Heart left ventricle (tissue), 13 donors: Measurements from ENCODE around the gene MAST4.

Experiments used
- CTCF ChIP-seq, 12 donors: fragments of 200-600 bp; sonication (generic) in 4 of 12; IDR thresholded peaks; one replicate each; pipeline versions ENCODE4 v1.5.0 to v1.8.0; 2018 to 2022; ENCODE audit warnings: antibody characterized with exemption in 12 of 12, mild to moderate bottlenecking in 5 of 12
- POLR2A ChIP-seq, 2 donors: fragments of 450-650 bp; IDR thresholded peaks; one replicate each; pipeline ENCODE4 v1.6.1; 2017; ENCODE audit warnings: antibody characterized with exemption in 2 of 2, mild to moderate bottlenecking in 2 of 2, moderate library complexity in 2 of 2
- donor health status: ischemic (EF 13 %, LVEDD 7.1; RV severe dilation, severe dysfunction).
- donor health status: DM: no; HTN: yes; CAD: no.
- donor health status: DM: no; HTN: no; CAD: no.
- donor health status: ischemic (EF 25% LVEDD 6.9; RV normal size, moderate dysfunction).
- donor health status: ischemic (EF 25% LVEDD 5.7; RV mildly dilated, moderate dysfunction).
- donor health status: ischemic (EF 35%, LVEDD 5.7; RV mildly dilated, moderate dysfunction).
- donor health status: nonischemic (EF 11% LVEDD 7.7; RV severe dilation, severe dysfunction).
- donor health status: DM: yes; HTN: yes; CAD: no.
- donor health status: PGD.
- donor health status: ischemic (EF 29% LVEDD 5.4; RV normal size, mild dysfunction).
- donor health status: nonischemic (EF 23%, LVEDD 6.1; RV moderate dilation, normal function).

DNA sequence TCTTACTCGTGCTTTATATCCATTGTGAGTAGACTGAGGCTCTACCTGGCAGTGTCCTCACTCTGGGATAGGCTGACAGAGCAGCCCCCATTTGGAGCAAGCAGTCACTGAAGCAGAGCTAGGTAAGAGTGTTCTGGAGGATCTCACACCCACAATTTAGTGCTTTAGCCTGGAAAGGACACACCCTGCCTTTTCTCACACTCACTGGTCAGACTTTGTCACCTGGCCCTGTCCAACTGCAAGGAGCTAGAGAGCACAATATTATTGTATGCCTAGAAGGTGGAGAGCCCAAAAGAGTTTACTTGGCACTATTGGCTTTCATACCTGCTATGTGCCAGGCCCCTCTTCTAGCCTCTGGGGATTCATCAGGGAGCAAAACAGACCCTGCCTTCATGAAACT is 141.9 kb downstream of the MAST4 start:
- TF ChIP-seq CTCF (IDR thresholded peaks at IDR 0.05) (no peak), POLR2A (IDR thresholded peaks at IDR 0.05) (no peak)
